RPMI7951 (cell line): ENCODE data around the gene TNFAIP6. TPM values are rescaled to one million over a fixed set of nuclear protein-coding genes. Genes with fewer than 3 reads are reported as not detected.
"Not testable (repeated sequence)": the region's sequence is repeated elsewhere in the genome, so short reads cannot be mapped to it uniquely, and the experiment has no call there.

Experiments
- DNase-seq: peaks from one replicate; pipeline ENCODE4 v3.0.0-alpha.2; 2012; ENCODE audit warnings: low read depth
- total RNA-seq: library from RNA; depleted of rRNA; stranded (reverse); fragments of >200 nt; shearing (Covaris generic); gene quantifications from 2 replicates; pipeline ENCODE4 v1.2.3, GENCODE V29; 2014; rRNA removed

The TNFAIP6 gene
- total RNA-seq, 1 experiment from 2014 or later: 8.8 TPM

GRCh38 chr2:151417650-151418049, 60.3 kb downstream of the TNFAIP6 start:
- no peak for DNase-seq

- DNase-seq: not testable (repeated sequence)
Observed at GRCh38 chr2:151421681-151422080, 64.3 kb downstream of the TNFAIP6 start.

GRCh38 chr2:151422917-151423439, 65.6 kb downstream of the TNFAIP6 start:
- DNase-seq: no peak

- DNase-seq: no peak
Observed at GRCh38 chr2:151423760-151424159, 66.4 kb downstream of the TNFAIP6 start.

Other genes with a start within 250 kb of the TNFAIP6 start
- gene RBM43, start 95.7 kb upstream of the TNFAIP6 start, total RNA-seq: 4.4 and 5.6 TPM in 2 replicates
- gene NMI, start 67.9 kb upstream of the TNFAIP6 start, total RNA-seq: 24.8 and 31.4 TPM in 2 replicates
- 31.5 and 36.2 TPM in 2 replicates for gene RIF1, start 52.3 kb downstream of the TNFAIP6 start, total RNA-seq